HG03280 (cell line): Measurements from ENCODE around the gene KCNQ1.

Source experiments
- ATAC-seq: cut with Tn5 transposase; IDR thresholded peaks from one replicate; pipeline ENCODE4 v1.9.1; 2021; ENCODE audit warnings: mild to moderate bottlenecking, moderate library complexity; ENCODE audit not compliant: unreplicated experiment

Gene KCNQ1

GRCh38 chr11:2586793-2587131 is 142.0 kb downstream of the KCNQ1 start:
- no peak for ATAC-seq

GRCh38 chr11:2587132-2587930 is 142.5 kb downstream of the KCNQ1 start:
- no peak for ATAC-seq

- ATAC-seq: no peak
These were observed 143.4 kb downstream of the KCNQ1 start for GRCh38 chr11:2587976-2588748.

- no peak for ATAC-seq
These were observed 144.2 kb downstream of the KCNQ1 start for GRCh38 chr11:2588809-2589537.

DNA sequence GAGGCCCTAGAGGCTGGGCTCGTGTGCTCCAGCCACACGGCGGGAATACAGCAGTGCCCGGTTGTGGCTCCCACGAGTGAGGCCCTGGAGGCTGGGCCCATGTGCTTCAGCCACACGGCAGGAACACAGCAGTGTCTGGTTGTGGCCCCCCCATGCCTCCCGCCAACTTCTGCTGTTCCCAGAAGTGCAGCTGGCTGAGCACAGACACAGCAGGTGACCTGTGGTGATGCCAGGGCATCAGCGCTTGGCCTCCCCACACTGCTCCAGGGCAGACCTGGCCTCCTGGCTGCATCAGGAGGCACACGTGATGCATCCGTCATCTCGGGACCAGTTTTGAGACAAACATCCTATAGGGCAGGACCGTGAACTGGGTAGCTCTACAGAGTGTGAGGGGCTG is 144.7 kb downstream of the KCNQ1 start:
- ATAC-seq: no peak

- ATAC-seq: no peak
These were observed 145.5 kb downstream of the KCNQ1 start for GRCh38 chr11:2590131-2590964.

- ATAC-seq: no peak
These were observed 146.4 kb downstream of the KCNQ1 start for GRCh38 chr11:2590965-2591754.

DNA sequence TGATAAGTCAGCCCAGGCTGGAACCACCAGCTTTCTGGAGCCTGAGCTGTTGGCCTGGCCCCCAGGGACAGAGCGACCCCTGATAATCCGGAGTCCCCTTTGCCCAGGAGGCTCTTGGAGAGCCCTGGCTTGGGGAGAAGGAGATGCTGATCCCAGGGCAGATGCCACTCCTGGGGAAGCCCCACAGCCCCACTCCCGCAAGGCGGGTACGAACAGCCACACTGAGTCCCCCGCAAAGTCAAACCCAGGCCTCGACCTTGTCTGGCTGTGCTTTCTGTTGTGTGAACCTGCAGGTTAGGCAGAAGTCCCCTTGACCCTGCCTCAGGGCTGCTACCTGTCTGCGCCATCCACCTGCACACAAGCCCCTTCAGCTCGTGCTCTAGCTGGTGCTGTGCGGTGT is 147.0 kb downstream of the KCNQ1 start:
- ATAC-seq: no peak

DNA sequence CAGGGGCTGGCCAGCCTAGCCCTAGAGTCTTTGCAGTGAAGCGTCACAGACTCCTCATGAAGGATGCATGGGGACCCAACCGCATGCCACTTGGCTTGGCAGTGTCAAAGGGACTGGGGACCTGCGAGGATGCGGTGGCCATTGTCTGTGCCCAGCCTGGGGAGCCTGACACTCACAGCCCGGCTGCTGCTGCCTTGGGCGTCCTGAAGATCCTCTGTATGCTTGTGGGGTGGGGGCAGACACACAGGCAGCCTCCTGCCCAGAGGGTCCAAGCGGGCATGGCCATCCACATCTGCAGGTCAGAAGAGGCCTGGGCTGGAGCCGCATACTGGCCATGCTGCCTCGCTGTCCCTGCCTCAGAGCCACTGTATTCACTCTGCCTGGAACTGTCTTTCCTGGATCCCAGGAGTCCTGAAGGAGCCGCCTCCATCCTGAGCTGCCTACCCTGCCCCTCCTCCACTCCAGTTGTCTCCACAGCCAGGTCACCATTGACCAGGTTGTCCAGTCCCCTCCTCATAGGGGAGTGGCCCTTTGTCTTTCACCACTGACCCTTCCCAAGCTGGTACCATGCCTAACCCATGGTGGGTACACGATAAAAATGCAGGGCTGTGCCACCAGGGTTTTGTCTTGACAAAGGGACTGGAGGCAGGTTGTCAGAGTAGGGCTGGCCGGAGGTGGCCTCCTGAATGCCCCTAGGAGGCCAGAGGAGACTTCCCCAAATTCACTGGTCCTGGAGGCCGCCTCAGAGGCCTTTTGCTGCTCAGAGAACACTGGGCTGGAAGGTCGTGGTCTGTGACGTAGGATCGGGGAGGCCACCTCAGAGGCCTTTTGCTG is 148.0 kb downstream of the KCNQ1 start:
- no peak for ATAC-seq

DNA sequence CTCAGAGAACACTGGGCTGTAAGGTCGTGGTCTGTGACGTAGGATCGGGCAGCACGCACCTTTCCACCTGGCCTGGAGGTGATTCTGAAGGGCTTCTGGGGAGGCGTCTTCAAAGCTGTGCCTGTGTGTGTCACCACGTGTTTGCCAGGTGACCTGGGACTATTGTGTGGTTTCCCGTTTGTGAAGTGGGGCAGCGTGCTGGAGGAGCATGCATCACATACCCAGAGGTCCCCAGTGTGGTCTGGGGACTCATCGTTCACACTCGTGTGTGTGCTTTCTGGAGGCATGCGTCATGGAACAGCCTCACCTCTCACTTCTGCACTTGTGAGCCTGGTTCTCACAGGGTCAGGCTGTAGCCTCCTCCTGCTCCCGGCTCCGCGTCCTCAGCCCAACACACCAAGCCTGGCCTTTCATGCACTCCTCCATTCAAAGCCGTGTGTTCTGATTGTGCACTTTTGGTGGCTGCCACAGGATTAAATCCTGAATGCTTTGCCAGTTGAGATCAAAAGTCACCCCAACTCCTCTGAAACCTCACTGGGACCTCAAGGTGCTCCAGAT is 148.7 kb downstream of the KCNQ1 start:
- ATAC-seq: no peak

- no peak for ATAC-seq
These were observed 149.5 kb downstream of the KCNQ1 start for GRCh38 chr11:2594267-2594666.

DNA sequence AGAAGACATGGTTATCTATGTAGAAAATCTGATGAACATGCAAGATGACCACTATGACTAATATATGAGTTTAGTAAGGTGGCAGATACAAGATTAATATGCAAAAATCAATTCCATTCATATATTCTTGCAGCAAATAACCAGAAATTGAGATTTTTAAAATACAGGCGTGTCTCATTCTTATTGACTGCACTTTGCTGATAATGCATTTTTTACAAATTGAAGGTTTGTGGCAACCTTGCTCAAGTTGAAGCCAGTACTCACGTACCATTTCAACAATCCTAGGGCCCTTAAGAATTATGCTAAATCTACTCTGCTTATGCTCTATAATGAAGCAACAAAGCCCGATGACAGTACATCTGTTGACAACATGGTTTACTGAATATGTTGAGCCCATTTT is 150.4 kb downstream of the KCNQ1 start:
- no peak for ATAC-seq

GRCh38 chr11:2599561-2600189 is 154.9 kb downstream of the KCNQ1 start:
- ATAC-seq: no peak

DNA sequence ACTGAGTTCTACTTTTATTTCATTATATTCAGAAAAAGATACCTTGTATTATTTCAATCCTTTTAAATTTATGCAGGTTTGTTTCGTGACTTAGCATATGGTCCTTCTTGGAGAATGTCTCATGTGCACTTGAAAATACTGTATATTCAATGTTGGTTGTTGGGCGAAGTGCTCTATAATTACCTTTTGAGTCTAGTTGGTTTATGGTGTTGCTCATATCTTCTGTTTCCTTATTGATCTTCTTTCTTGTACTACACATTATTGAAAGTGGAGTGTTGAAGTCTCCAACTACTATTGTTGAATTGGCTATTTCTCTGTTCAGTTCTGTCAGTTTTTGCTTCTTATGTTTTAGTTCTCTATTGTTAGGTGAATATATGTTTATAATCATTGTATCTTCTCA is 164.5 kb downstream of the KCNQ1 start:
- no peak for ATAC-seq

GRCh38 chr11:2612884-2613571 is 168.2 kb downstream of the KCNQ1 start:
- ATAC-seq: no peak

GRCh38 chr11:2621894-2622293 is 177.1 kb downstream of the KCNQ1 start:
- peak; percentile 80 for ATAC-seq

GRCh38 chr11:2625183-2625582 is 180.4 kb downstream of the KCNQ1 start:
- ATAC-seq: no peak

DNA sequence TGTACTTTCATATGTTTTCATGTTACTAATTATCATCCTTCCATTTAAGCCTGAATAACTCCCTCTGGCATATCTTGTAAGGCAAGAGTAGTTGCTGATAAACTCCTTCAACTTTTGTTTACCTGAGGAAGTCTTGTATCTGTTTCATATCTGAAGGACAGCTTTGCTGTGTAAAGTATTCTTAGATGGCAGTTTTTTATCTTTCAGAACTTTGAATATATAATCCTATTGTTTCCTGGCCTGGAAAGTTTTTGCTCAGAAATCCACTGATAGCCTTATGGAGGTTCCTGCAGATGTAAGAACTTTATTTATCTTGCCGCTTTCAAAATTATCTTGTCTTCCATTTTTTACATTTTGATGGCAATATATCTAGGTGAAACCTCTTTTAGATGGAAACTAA is 185.9 kb downstream of the KCNQ1 start:
- no peak for ATAC-seq
